Measurements from ENCODE around the gene NHERF2. TPM values are rescaled to one million over a fixed set of nuclear protein-coding genes. Genes with fewer than 3 reads are reported as not detected.

NHERF2 gene
- total RNA-seq, 4 donors from 2014 or later: 10.3 to 97.1 (median 33.1) TPM

DNA sequence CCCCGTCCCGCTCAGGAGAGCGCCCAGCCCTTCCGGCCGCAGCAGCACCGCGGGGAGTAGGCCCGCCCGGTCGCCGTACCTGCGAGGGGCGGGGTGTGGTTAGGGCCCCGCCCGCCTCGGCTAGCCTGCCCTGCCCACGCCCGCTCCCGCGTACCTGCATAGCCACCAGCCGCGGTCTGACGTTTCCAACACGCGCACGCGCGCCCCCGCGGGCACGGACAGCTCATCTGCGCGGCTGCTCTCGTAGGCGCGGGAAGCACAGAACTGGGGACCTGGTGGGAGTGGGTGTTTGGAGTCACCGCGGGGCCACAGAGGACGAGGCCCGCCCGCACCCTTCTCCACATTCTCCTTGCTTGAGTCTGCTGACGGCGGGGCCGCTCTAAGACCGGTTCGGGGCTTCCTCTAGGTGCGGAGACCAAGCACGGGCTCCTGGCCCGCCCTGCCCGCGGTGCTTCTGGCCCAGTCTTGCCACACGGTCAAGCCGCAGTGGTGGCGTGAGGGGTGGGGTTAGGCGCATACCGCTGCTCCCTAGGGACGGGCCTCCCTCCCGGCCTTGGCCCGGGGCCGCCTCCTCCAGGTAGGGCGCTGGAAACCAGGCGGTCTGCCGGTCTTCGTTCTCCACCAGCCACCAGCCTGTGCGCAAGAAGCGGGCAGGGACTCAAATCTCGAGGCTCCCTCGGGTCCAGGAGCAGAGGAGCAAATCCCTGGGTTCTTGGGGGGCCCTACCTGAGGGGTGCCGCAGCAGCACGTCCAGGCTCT lies 47.3 kb upstream of the NHERF2 start:
- Histone ChIP-seq H3K4me3 (no peak overlapping the region), H3K9me3 (no peaks in the 10 kb centered on the region), H3K27ac (no peak overlapping the region), H3K27me3 (peaks cover 0 to 14% of the 10 kb centered on the region in 2 donors), H3K36me3 (no peaks in the 10 kb centered on the region), H3K4me1 (no peaks in the 10 kb centered on the region)
- TF ChIP-seq POLR2A (IDR thresholded peaks at IDR 0.05): no peak
- TF ChIP-seq, protein P1, sequence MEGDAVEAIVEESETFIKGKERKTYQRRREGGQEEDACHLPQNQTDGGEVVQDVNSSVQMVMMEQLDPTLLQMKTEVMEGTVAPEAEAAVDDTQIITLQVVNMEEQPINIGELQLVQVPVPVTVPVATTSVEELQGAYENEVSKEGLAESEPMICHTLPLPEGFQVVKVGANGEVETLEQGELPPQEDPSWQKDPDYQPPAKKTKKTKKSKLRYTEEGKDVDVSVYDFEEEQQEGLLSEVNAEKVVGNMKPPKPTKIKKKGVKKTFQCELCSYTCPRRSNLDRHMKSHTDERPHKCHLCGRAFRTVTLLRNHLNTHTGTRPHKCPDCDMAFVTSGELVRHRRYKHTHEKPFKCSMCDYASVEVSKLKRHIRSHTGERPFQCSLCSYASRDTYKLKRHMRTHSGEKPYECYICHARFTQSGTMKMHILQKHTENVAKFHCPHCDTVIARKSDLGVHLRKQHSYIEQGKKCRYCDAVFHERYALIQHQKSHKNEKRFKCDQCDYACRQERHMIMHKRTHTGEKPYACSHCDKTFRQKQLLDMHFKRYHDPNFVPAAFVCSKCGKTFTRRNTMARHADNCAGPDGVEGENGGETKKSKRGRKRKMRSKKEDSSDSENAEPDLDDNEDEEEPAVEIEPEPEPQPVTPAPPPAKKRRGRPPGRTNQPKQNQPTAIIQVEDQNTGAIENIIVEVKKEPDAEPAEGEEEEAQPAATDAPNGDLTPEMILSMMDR (IDR thresholded peaks at IDR 0.05): no peak
- intact Hi-C loops (cut with DNase I; ENCODE audit: low total_unique reads): no loop called here
- DNase-seq: no peak

DNA sequence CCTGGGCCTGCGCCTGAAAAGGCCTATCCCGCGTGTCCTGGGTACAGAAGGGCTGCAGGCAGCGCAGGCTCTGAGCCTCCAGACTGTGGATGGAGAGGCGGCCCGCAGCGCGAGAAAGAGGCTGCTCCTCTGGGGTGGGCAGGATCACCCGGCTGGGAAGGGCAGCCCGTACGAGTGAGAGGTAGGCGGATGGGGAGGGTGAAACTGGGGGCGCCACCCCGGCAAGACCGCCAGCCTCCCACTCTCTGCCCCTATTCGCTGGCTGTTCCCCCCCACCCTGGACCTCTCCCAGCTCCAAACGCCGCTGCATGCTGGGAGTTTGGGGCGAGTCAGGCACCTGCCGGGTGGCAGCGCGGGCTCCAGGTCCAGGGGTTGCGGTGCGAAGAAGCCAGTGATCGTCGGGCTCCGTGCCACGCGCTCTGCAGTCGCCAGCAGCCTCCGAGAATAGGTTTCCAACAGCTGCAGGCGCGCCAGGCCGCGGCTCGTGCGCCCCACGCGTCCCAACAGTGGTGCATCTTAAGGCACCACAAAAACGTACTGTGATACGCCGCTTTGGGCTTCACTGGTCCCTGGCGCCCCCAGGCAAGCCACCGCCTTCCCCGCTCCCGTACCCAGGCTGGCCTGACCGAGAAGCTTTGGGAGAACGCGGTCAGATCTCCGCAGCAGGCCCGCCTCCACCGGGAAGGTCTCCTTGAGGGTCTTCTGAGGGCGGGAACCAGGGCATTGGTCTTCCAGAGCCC lies 46.5 kb upstream of the NHERF2 start:
- no peak for DNase-seq
- Histone ChIP-seq H3K36me3 (no peaks in the 10 kb centered on the region), H3K27ac (no peak overlapping the region), H3K4me3 (no peak overlapping the region), H3K9me3 (no peaks in the 10 kb centered on the region), H3K27me3 (peaks cover 0 to 14% of the 10 kb centered on the region in 2 donors), H3K4me1 (peaks cover 0 to 6% of the 10 kb centered on the region in 2 donors)
- TF ChIP-seq POLR2A (IDR thresholded peaks at IDR 0.05): no peak
- TF ChIP-seq, protein P1 (IDR thresholded peaks at IDR 0.05): no peak
- intact Hi-C loops (cut with DNase I; ENCODE audit: low total_unique reads): no loop called here

DNA sequence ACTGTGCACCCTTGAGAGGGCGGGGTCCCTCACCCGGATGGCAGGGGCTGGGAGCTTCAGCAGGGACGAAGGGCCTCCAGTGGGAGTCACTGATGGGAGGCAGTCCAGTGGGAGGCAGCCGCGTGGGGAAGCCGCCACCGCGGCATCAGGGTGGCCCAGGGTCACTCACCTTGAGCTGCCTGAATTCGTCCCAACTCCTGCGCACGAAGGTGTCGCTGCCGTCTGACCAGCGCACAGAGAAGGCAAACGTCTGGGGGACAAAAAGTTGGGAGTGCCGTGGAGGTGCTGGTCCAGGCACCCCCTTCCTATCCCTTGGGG lies 46.0 kb upstream of the NHERF2 start:
- TF ChIP-seq POLR2A (IDR thresholded peaks at IDR 0.05): no peak
- TF ChIP-seq, protein P1 (IDR thresholded peaks at IDR 0.05): no peak
- Histone ChIP-seq H3K4me3 (no peak overlapping the region), H3K36me3 (no peaks in the 10 kb centered on the region), H3K9me3 (no peaks in the 10 kb centered on the region), H3K27me3 (peaks cover 0 to 14% of the 10 kb centered on the region in 2 donors), H3K27ac (no peak overlapping the region), H3K4me1 (peaks cover 0 to 8% of the 10 kb centered on the region in 2 donors)
- DNase-seq: no peak
- intact Hi-C loops (cut with DNase I; ENCODE audit: low total_unique reads): no loop called here

DNA sequence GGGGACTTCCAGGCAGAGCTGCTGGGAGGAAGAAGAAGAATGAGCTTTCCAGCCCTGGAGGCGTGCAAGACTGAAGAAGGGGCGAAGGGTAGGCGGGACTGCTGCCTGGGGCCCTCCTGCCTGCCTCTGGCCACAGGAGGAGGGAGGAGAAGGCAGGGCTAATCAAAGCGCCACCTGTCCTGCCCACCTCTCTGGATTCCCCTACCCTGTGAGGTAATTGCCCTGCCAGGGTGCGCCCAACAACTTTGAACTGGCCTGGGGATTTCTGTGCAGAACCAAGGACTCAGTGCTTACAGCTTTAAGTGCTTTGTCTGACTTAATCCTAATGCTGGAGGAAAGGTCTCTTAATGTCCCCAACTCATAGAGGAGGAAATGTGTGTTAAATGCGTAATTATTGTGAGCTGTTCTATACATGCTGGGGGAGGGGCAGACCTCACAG lies 45.3 kb upstream of the NHERF2 start, which contains the start of gene NOXO1:
Gene NOXO1, minus strand, starts transcription at position 72 of the 439 bp plus-strand sequence. CDS start 290 bp downstream, outside the sequence.
- peaks cover 0 to 8% of the 10 kb centered on the region in 2 donors for H3K4me1 ChIP-seq
- H3K36me3 ChIP-seq: no peaks in the 10 kb centered on the region
- H3K4me3 ChIP-seq: no peak within 1 kb of the TSS
- intact Hi-C loops (cut with DNase I; ENCODE audit: low total_unique reads): no loop called here
- no peak for DNase-seq
- TF ChIP-seq, protein P1 (IDR thresholded peaks at IDR 0.05): no peak
- no peaks in the 10 kb centered on the region for H3K9me3 ChIP-seq
- H3K27me3 ChIP-seq: peaks cover 0 to 14% of the 10 kb centered on the region in 2 donors
- H3K27ac ChIP-seq: no peak within 1 kb of the TSS

DNA sequence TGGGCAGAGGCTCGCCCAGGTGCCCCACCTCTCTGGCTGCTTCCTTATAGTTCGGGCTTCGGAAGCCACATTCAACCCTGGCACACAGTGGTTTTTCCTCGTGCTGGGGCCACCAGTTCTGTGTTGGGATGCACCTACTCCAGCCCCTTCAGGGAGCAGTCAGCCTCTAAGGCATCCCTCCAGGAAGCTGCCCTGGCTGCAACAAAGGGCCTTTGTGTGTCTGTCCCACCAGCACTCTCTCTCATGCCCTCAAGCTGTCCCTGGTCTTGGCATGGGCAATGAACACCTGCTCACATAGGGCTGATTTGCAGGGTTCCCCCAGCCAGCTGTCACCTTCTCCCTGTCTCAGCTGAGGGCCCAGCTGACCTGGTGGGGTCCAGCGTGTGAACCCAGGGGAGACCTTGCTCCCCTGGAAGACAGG lies 44.7 kb upstream of the NHERF2 start:
- no peak for TF ChIP-seq POLR2A (IDR thresholded peaks at IDR 0.05)
- TF ChIP-seq, protein P1 (IDR thresholded peaks at IDR 0.05): no peak

More for the DNA sequence above, 44.7 kb upstream of the NHERF2 start:
- Histone ChIP-seq H3K9me3 (no peaks in the 10 kb centered on the region), H3K27ac (no peak overlapping the region), H3K4me1 (peaks cover 0 to 8% of the 10 kb centered on the region in 2 donors), H3K36me3 (no peaks in the 10 kb centered on the region), H3K4me3 (no peak overlapping the region), H3K27me3 (peaks cover 0 to 14% of the 10 kb centered on the region in 2 donors)
- no peak for DNase-seq
- intact Hi-C loops (cut with DNase I; ENCODE audit: low total_unique reads): no loop called here

Data from uterus (tissue), 4 donors.